Neutrophil (primary cell): ENCODE results near the gene TIGD6.
"Not testable (repeated sequence)": the region's sequence is repeated elsewhere in the genome, so short reads cannot be mapped to it uniquely, and the experiment has no call there.

ENCODE experiments used
- H3K27ac ChIP-seq: fragments of 200-600 bp; sonication (generic); 2 replicates; pipeline ENCODE4 v1.5.1; 2016; ENCODE audit warnings: mild to moderate bottlenecking, moderate library complexity
- H3K27me3 ChIP-seq: fragments of 200-600 bp; sonication (generic); 2 replicates; pipeline ENCODE4 v1.6.0; 2016; ENCODE audit warnings: mild to moderate bottlenecking
- H3K36me3 ChIP-seq: fragments of 200-600 bp; sonication (generic); 2 replicates; pipeline ENCODE4 v1.5.1; 2017
- H3K4me1 ChIP-seq, 2 experiments: fragments of 200-600 bp in 1 of 2; sonication (generic) in 1 of 2; 1 replicate in 1 of 2; 2 replicates in 1 of 2; pipeline versions ENCODE4 v1.5.1 to v1.6.1; 2013 to 2016; ENCODE audit warnings: low read depth in 1 of 2, low read length in 1 of 2, mild to moderate bottlenecking in 1 of 2, moderate library complexity in 1 of 2; ENCODE audit not compliant: control insufficient read depth in 1 of 2, insufficient read depth in 1 of 2
- H3K4me3 ChIP-seq, 2 experiments: fragments of 200-600 bp in 1 of 2; sonication (generic) in 1 of 2; 1 replicate in 1 of 2; 2 replicates in 1 of 2; pipeline ENCODE4 v1.5.1; 2013 to 2016; ENCODE audit warnings: low read depth in 1 of 2, low read length in 1 of 2, mild to moderate bottlenecking in 1 of 2, moderate library complexity in 1 of 2
- H3K9me3 ChIP-seq: fragments of 200-600 bp; sonication (generic); 2 replicates; pipeline ENCODE4 v1.5.1; 2016
- CTCF ChIP-seq: fragments of 200-600 bp; sonication (generic); IDR thresholded peaks from 2 replicates; pipeline ENCODE4 v1.5.1; 2016; ENCODE audit warnings: antibody characterized with exemption

Gene TIGD6

GRCh38 chr5:150034662-150035061, 34.2 kb upstream of the TIGD6 start:
- no peak overlapping the region for H3K27ac ChIP-seq
- peaks cover 95% of the 10 kb centered on the region for H3K36me3 ChIP-seq
- no peaks in the 10 kb centered on the region for H3K9me3 ChIP-seq
- no peak overlapping the region for H3K4me3 ChIP-seq
- no peak for TF ChIP-seq CTCF
- H3K27me3 ChIP-seq: no peaks in the 10 kb centered on the region
- H3K4me1 ChIP-seq: no peaks in the 10 kb centered on the region

GRCh38 chr5:150033334-150033733, 32.9 kb upstream of the TIGD6 start:
- no peaks in the 10 kb centered on the region for H3K4me1 ChIP-seq
- peaks cover 87% of the 10 kb centered on the region for H3K36me3 ChIP-seq
- no peak for TF ChIP-seq CTCF
- H3K27me3 ChIP-seq: no peaks in the 10 kb centered on the region
- no peak overlapping the region for H3K4me3 ChIP-seq
- no peak overlapping the region for H3K27ac ChIP-seq
- H3K9me3 ChIP-seq: no peaks in the 10 kb centered on the region

- H3K9me3 ChIP-seq, H3K27me3 ChIP-seq, H3K27ac ChIP-seq, H3K4me3 ChIP-seq, H3K4me1 ChIP-seq: not testable (repeated sequence)
- H3K36me3 ChIP-seq: peaks cover 83% of the 10 kb centered on the region
Observed at GRCh38 chr5:150028047-150028446, 27.6 kb upstream of the TIGD6 start.

- H3K36me3 ChIP-seq: peaks cover 77% of the 10 kb centered on the region
- H3K4me1 ChIP-seq: no peaks in the 10 kb centered on the region
- H3K27ac ChIP-seq: no peak overlapping the region
- H3K27me3 ChIP-seq: no peaks in the 10 kb centered on the region
- H3K4me3 ChIP-seq: no peak overlapping the region
- no peak for TF ChIP-seq CTCF
- H3K9me3 ChIP-seq: no peaks in the 10 kb centered on the region
Observed at GRCh38 chr5:150026682-150027172, 26.3 kb upstream of the TIGD6 start.

GRCh38 chr5:150024346-150024984, 24.0 kb upstream of the TIGD6 start:
- no peak for TF ChIP-seq CTCF
- Histone ChIP-seq H3K4me3 (no peak overlapping the region), H3K4me1 (no peaks in the 10 kb centered on the region), H3K27ac (no peak overlapping the region), H3K27me3 (no peaks in the 10 kb centered on the region), H3K9me3 (no peaks in the 10 kb centered on the region), H3K36me3 (peaks cover 75% of the 10 kb centered on the region)

GRCh38 chr5:150023136-150023535, 22.7 kb upstream of the TIGD6 start:
- Histone ChIP-seq H3K9me3 (no peaks in the 10 kb centered on the region), H3K27me3 (no peaks in the 10 kb centered on the region), H3K4me3 (no peak overlapping the region), H3K36me3 (peaks cover 87% of the 10 kb centered on the region), H3K27ac (no peak overlapping the region), H3K4me1 (no peaks in the 10 kb centered on the region)
- TF ChIP-seq CTCF: no peak
